ENCODE results near the gene LIN28B.

LIN28B gene

GRCh38 chr6:105097288-105097687 lies 140.4 kb downstream of the LIN28B start:
- DNase-seq (ENCODE audit: insufficient read length, low spot score) (no peak), FAIRE-seq (no peak)
- no peak for TF ChIP-seq CTCF (IDR thresholded peaks at IDR 0.05; ENCODE audit: insufficient read depth, missing control alignments)

GRCh38 chr6:105099371-105099770 lies 142.5 kb downstream of the LIN28B start:
- DNase-seq (ENCODE audit: insufficient read length, low spot score) (no peak), FAIRE-seq (no peak)
- no peak for TF ChIP-seq CTCF (IDR thresholded peaks at IDR 0.05; ENCODE audit: insufficient read depth, missing control alignments)

GRCh38 chr6:105102186-105102585 lies 145.3 kb downstream of the LIN28B start:
- DNase-seq (ENCODE audit: insufficient read length, low spot score) (no peak), FAIRE-seq (no peak)

GRCh38 chr6:105105094-105105493 lies 148.2 kb downstream of the LIN28B start:
- no peak for DNase-seq (ENCODE audit: insufficient read length, low spot score)
- TF ChIP-seq CTCF (IDR thresholded peaks at IDR 0.05; ENCODE audit: insufficient read depth, missing control alignments) = no peak
- FAIRE-seq = no peak

More at GRCh38 chr6:105102186-105102585, 145.3 kb downstream of the LIN28B start:
- TF ChIP-seq CTCF (IDR thresholded peaks at IDR 0.05; ENCODE audit: insufficient read depth, missing control alignments) = no peak

- no peak for FAIRE-seq
- DNase-seq (ENCODE audit: insufficient read length, low spot score) = no peak
- TF ChIP-seq CTCF (IDR thresholded peaks at IDR 0.05; ENCODE audit: insufficient read depth, missing control alignments) = no peak
Observed at GRCh38 chr6:105106260-105106659, 149.4 kb downstream of the LIN28B start.

- no peak for TF ChIP-seq CTCF (IDR thresholded peaks at IDR 0.05; ENCODE audit: insufficient read depth, missing control alignments)
- FAIRE-seq = no peak
- no peak for DNase-seq (ENCODE audit: insufficient read length, low spot score)
Observed at GRCh38 chr6:105107207-105107606, 150.3 kb downstream of the LIN28B start.

GRCh38 chr6:105108631-105109262 lies 151.8 kb downstream of the LIN28B start:
- no peak for TF ChIP-seq CTCF (IDR thresholded peaks at IDR 0.05; ENCODE audit: insufficient read depth, missing control alignments)
- FAIRE-seq (no peak), DNase-seq (ENCODE audit: insufficient read length, low spot score) (no peak)

All from D721Med (cell line).